HCT116 (cell line): ENCODE results near the gene PXK. TPM values are rescaled to one million over a fixed set of nuclear protein-coding genes. Genes with fewer than 3 reads are reported as not detected.

Experiments used
- ATAC-seq: fragments of 200-7000 bp; cut with Tn5 transposase; 2 replicates; pipeline ENCODE4 v1.9.1; 2020; ENCODE audit warnings: mild to moderate bottlenecking, moderate library complexity
- BruUV-seq: library from RNA; stranded (reverse); fragments of 400-500 nt; replicated peaks from 2 replicates; lab custom pipeline; 2021; lab: Mats Ljungman, UMichigan
- CTCF ChIA-PET: fragments of 300-600 bp; sonication (Branson Sonifier 250); formaldehyde crosslinking; loops from one replicate; lab custom pipeline; 2021; ENCODE audit warnings: antibody characterized with exemption; lab: Charles Lee
- POLR2A ChIA-PET: fragments of 300-600, 350-600 bp; sonication (Branson Sonifier 250); formaldehyde crosslinking; loops from one replicate; lab custom pipeline; 2021; ENCODE audit warnings: antibody characterized with exemption; lab: Charles Lee
- RAD21 ChIA-PET, 2 experiments: fragments of 300-600 bp; sonication (Branson Sonifier 250); formaldehyde crosslinking; loops; one replicate each; lab custom pipeline; 2023; ENCODE audit warnings: low total read pairs in 2 of 2; ENCODE audit not compliant: uncharacterized antibody in 2 of 2, unreplicated experiment in 2 of 2, low non-redundant PET in 1 of 2; lab: Charles Lee
- DNase-seq: peaks from one replicate; pipeline ENCODE4 v3.0.0-alpha.2; 2010; ENCODE audit warnings: low read depth, low spot score
- H2AFZ ChIP-seq: fragments of 200-600 bp; shearing (Covaris generic), sonication (generic); 2 replicates; pipeline ENCODE4 v1.6.1; 2017; ENCODE audit warnings: low read depth, mixed run types, mixed read lengths, antibody characterized with exemption, low read length; ENCODE audit not compliant: poor library complexity, severe bottlenecking
- H3K27ac ChIP-seq: 2 replicates; pipeline ENCODE4 v1.5.1; 2012; ENCODE audit warnings: low read depth, low read length
- H3K27me3 ChIP-seq: fragments of 200-600 bp; sonication (generic); 2 replicates; pipeline ENCODE4 v1.6.1; 2016; ENCODE audit warnings: mixed run types, low read length, mixed read lengths; ENCODE audit not compliant: insufficient read depth
- H3K36me3 ChIP-seq, 2 experiments: fragments of 200-500 bp in 1 of 2; fragments of 200-600 bp in 1 of 2; sonication (Bioruptor generic) in 1 of 2; sonication (generic) in 1 of 2; 2 replicates each; pipeline versions ENCODE4 v1.5.1 to v1.6.1; 2014 to 2016; ENCODE audit warnings: low read length in 2 of 2, inconsistent platforms in 1 of 2, mixed read lengths in 1 of 2, mixed run types in 1 of 2; ENCODE audit not compliant: insufficient read depth in 2 of 2, control insufficient read depth in 1 of 2
- H3K4me1 ChIP-seq, 2 experiments: fragments of 200-600 bp in 1 of 2; sonication (generic) in 1 of 2; 2 replicates each; pipeline versions ENCODE4 v1.5.1 to v1.6.1; 2012 to 2017; ENCODE audit warnings: low read length in 2 of 2, inconsistent platforms in 1 of 2, mild to moderate bottlenecking in 1 of 2, mixed read lengths in 1 of 2, mixed run types in 1 of 2, moderate library complexity in 1 of 2; ENCODE audit not compliant: insufficient read depth in 2 of 2, control insufficient read depth in 1 of 2
- H3K4me2 ChIP-seq: fragments of 200-600 bp; sonication (generic); 2 replicates; pipeline ENCODE4 v1.6.1; 2017; ENCODE audit warnings: mixed run types, low read length, mixed read lengths
- H3K4me3 ChIP-seq, 2 experiments: fragments of 200-600 bp in 1 of 2; sonication (generic) in 1 of 2; replicated peaks in 1 of 2; 2 replicates each; pipeline ENCODE4 v1.5.1; 2011 to 2016; ENCODE audit warnings: low read length in 2 of 2, control low read depth in 1 of 2, low read depth in 1 of 2, mild to moderate bottlenecking in 1 of 2, mixed read lengths in 1 of 2, mixed run types in 1 of 2
- H3K79me2 ChIP-seq: fragments of 200-600 bp; sonication (generic); 2 replicates; pipeline ENCODE4 v1.6.1; 2017; ENCODE audit warnings: mild to moderate bottlenecking, mixed run types, low read length, moderate library complexity, mixed read lengths; ENCODE audit not compliant: insufficient read depth
- H3K9ac ChIP-seq: fragments of 200-600 bp; sonication (generic); 2 replicates; pipeline ENCODE4 v1.6.1; 2016; ENCODE audit warnings: low read length, mixed read lengths
- H3K9me2 ChIP-seq: fragments of 200-600 bp; sonication (generic), shearing (Covaris generic); 2 replicates; pipeline ENCODE4 v1.6.1; 2017; ENCODE audit warnings: mixed run types, mild to moderate bottlenecking, moderate library complexity; ENCODE audit not compliant: insufficient read depth
- H3K9me3 ChIP-seq, 2 experiments: fragments of 200-500 bp in 1 of 2; fragments of 200-600 bp in 1 of 2; sonication (Bioruptor generic) in 1 of 2; sonication (generic) in 1 of 2; 2 replicates each; pipeline ENCODE4 v1.6.1; 2014 to 2017; ENCODE audit warnings: low read length in 2 of 2, mixed read lengths in 2 of 2, inconsistent platforms in 1 of 2, low read depth in 1 of 2, mild to moderate bottlenecking in 1 of 2, mixed run types in 1 of 2, moderate library complexity in 1 of 2; ENCODE audit not compliant: control insufficient read depth in 1 of 2, insufficient read depth in 1 of 2
- H4K20me1 ChIP-seq: fragments of 200-600 bp; sonication (generic), shearing (Covaris generic); 2 replicates; pipeline ENCODE4 v1.6.1; 2017; ENCODE audit warnings: mixed run types, mild to moderate bottlenecking, moderate library complexity; ENCODE audit not compliant: insufficient read depth
- ATF3 ChIP-seq: IDR thresholded peaks from 2 replicates; pipeline ENCODE4 v1.6.1; 2012
- CBX3 ChIP-seq: IDR thresholded peaks from 2 replicates; pipeline ENCODE4 v1.6.1; 2012; ENCODE audit warnings: low read depth
- EGR1 ChIP-seq: IDR thresholded peaks from 2 replicates; pipeline ENCODE4 v1.6.1; 2012; ENCODE audit warnings: low read depth
- EZH2phosphoT487 ChIP-seq: fragments of 200-600 bp; IDR thresholded peaks from 2 replicates; pipeline ENCODE4 v1.6.1; 2018; ENCODE audit warnings: antibody characterized with exemption, borderline replicate concordance
- FOSL1 ChIP-seq: IDR thresholded peaks from 2 replicates; pipeline ENCODE4 v1.6.1; 2012; ENCODE audit warnings: low read depth
- JUND ChIP-seq: IDR thresholded peaks from 2 replicates; pipeline ENCODE4 v1.6.1; 2012
- MAX ChIP-seq: IDR thresholded peaks from 2 replicates; pipeline ENCODE4 v1.6.1; 2012
- RAD21 ChIP-seq: IDR thresholded peaks from 2 replicates; pipeline ENCODE4 v1.6.1; 2012; ENCODE audit warnings: low read depth, mild to moderate bottlenecking
- REST ChIP-seq: IDR thresholded peaks from 2 replicates; pipeline ENCODE4 v1.6.1; 2012; ENCODE audit warnings: low read depth
- SP1 ChIP-seq: IDR thresholded peaks from 2 replicates; pipeline ENCODE4 v1.6.1; 2012; ENCODE audit warnings: low read depth
- SRF ChIP-seq: IDR thresholded peaks from 2 replicates; pipeline ENCODE4 v1.6.1; 2012; ENCODE audit warnings: low read depth
- TCF7L2 ChIP-seq: IDR thresholded peaks from 2 replicates; pipeline ENCODE4 v1.7.0; 2011; ENCODE audit warnings: borderline replicate concordance, inconsistent platforms; ENCODE audit not compliant: insufficient read depth, insufficient read length; ENCODE audit errors: extremely low read depth
- YY1 ChIP-seq: IDR thresholded peaks from 2 replicates; pipeline ENCODE4 v1.6.1; 2011; ENCODE audit warnings: low read length, low read depth, moderate library complexity, mild to moderate bottlenecking; ENCODE audit not compliant: insufficient replicate concordance; ENCODE audit errors: extremely low read depth
- ZBTB33 ChIP-seq: IDR thresholded peaks from 2 replicates; pipeline ENCODE4 v1.6.1; 2011; ENCODE audit warnings: mild to moderate bottlenecking, low read length, moderate library complexity; ENCODE audit not compliant: insufficient replicate concordance; ENCODE audit errors: extremely low read depth
- ZNF274 ChIP-seq: fragments of 200-500 bp; sonication (Bioruptor generic); IDR thresholded peaks from 2 replicates; pipeline ENCODE4 v1.6.1; 2014; ENCODE audit warnings: mild to moderate bottlenecking, low read depth, low read length, inconsistent platforms
- intact Hi-C: fragments of 100-400 bp; cut with micrococcal nuclease; formaldehyde crosslinking; loops from 2 replicates; pipeline ENCODE4 v1.10.0; 2022
- total RNA-seq: library from RNA; stranded (reverse); gene quantifications from one replicate; pipeline ENCODE4 v1.2.1, GENCODE V29; 2021; ENCODE audit not compliant: unreplicated experiment

PXK gene
- total RNA-seq, 1 experiment from 2014 or later, result 10.2 TPM

- intact Hi-C loops, result no loop called here
- no TSS peak for BruUV-seq
- Histone ChIP-seq H3K27me3 (no peaks in the 10 kb centered on the region), H3K4me1 (peaks cover 10 to 11% of the 10 kb centered on the region in 2 experiments; a peak in 3 of 4 replicates), H2AFZ (no peak overlapping the region), H3K9ac (no peak overlapping the region), H3K79me2 (no peaks in the 10 kb centered on the region)
- no peak for TF ChIP-seq ZBTB33
- TF ChIP-seq MAX, result no peak
- no peak for TF ChIP-seq EZH2phosphoT487
- TF ChIP-seq YY1, result no peak
- TF ChIP-seq TCF7L2, result no peak
- TF ChIP-seq JUND, result no peak
- no peak for TF ChIP-seq REST
- no peak for TF ChIP-seq SRF
- TF ChIP-seq ZNF274, result no peak
- TF ChIP-seq ATF3, result no peak
- TF ChIP-seq FOSL1, result no peak
- TF ChIP-seq RAD21, result no peak
- TF ChIP-seq SP1, result no peak
- no peak for TF ChIP-seq CBX3
- TF ChIP-seq EGR1, result no peak
- TF ChIP-seq, all 23 proteins: peak for 0
- ChIA-PET POLR2A (no interaction called here), RAD21 (no interaction called here), CTCF (no interaction called here)
- DNase-seq (no peak), ATAC-seq (no peak)
- no peaks in the 10 kb centered on the region for H3K9me3 ChIP-seq
- H4K20me1 ChIP-seq, result no peaks in the 10 kb centered on the region
- H3K4me2 ChIP-seq, result peak overlapping the region; percentile 22; the same call in 1 of the 2 replicates
- H3K27ac ChIP-seq, result no peak overlapping the region
- H3K4me3 ChIP-seq, result no peak overlapping the region
- no peaks in the 10 kb centered on the region for H3K9me2 ChIP-seq
- no peaks in the 10 kb centered on the region for H3K36me3 ChIP-seq
These were observed 17.9 kb downstream of the PXK start for GRCh38 chr3:58350627-58351013.
